GM06990 (cell line): ENCODE data around the gene VSX1.

Source experiments
- DNase-seq: peaks from one replicate; pipeline ENCODE4 v3.0.0-alpha.2; 2011; ENCODE audit not compliant: insufficient read length; ENCODE audit errors: extremely low read depth
- H3K27me3 ChIP-seq: replicated peaks from 2 replicates; pipeline ENCODE4 v1.6.0; 2011; ENCODE audit warnings: low read length; ENCODE audit not compliant: control insufficient read depth, insufficient read depth
- H3K36me3 ChIP-seq: 2 replicates; pipeline ENCODE4 v1.5.1; 2011; ENCODE audit warnings: low read length; ENCODE audit not compliant: control insufficient read depth, insufficient read depth
- H3K4me3 ChIP-seq: replicated peaks from 2 replicates; pipeline ENCODE4 v1.5.1; 2011; ENCODE audit warnings: low read depth, mild to moderate bottlenecking, control low read depth, low read length
- CTCF ChIP-seq: IDR thresholded peaks from 2 replicates; pipeline ENCODE4 v1.5.1; 2011; ENCODE audit warnings: low read length, control low read depth, mild to moderate bottlenecking, inconsistent platforms; ENCODE audit not compliant: insufficient read depth, poor library complexity, severe bottlenecking

VSX1 gene

GRCh38 chr20:25116739-25117458 is 35.0 kb upstream of the VSX1 start:
- peaks cover 2% of the 10 kb centered on the region for H3K27me3 ChIP-seq
- no peak overlapping the region for H3K4me3 ChIP-seq
- H3K36me3 ChIP-seq, result no peaks in the 10 kb centered on the region
- no peak for TF ChIP-seq CTCF
- no peak for DNase-seq

GRCh38 chr20:25103526-25103925 is 21.6 kb upstream of the VSX1 start:
- H3K27me3 ChIP-seq, result no peaks in the 10 kb centered on the region; the same call in 1 of the 2 replicates
- DNase-seq, result no peak

GRCh38 chr20:25100914-25101313 is 19.0 kb upstream of the VSX1 start:
- no peak for DNase-seq
- H3K27me3 ChIP-seq, result no peaks in the 10 kb centered on the region; the same call in 1 of the 2 replicates
- no peak overlapping the region for H3K4me3 ChIP-seq
- H3K36me3 ChIP-seq, result no peaks in the 10 kb centered on the region
- TF ChIP-seq CTCF, result no peak

More at GRCh38 chr20:25103526-25103925, 21.6 kb upstream of the VSX1 start:
- no peaks in the 10 kb centered on the region for H3K36me3 ChIP-seq
- no peak for TF ChIP-seq CTCF
- H3K4me3 ChIP-seq, result no peak overlapping the region

GRCh38 chr20:25099601-25100140 is 17.7 kb upstream of the VSX1 start:
- TF ChIP-seq CTCF, result no peak
- Histone ChIP-seq H3K36me3 (no peaks in the 10 kb centered on the region), H3K4me3 (no peak overlapping the region), H3K27me3 (no peaks in the 10 kb centered on the region; the same call in 1 of the 2 replicates)
- DNase-seq, result no peak

- DNase-seq, result no peak
- no peaks in the 10 kb centered on the region for H3K36me3 ChIP-seq
- no peaks in the 10 kb centered on the region for H3K27me3 ChIP-seq
- TF ChIP-seq CTCF, result no peak
- no peak overlapping the region for H3K4me3 ChIP-seq
Measured at GRCh38 chr20:25097498-25097897, 15.6 kb upstream of the VSX1 start.
